ENCODE data around the gene FAM177B.

The FAM177B gene

DNA sequence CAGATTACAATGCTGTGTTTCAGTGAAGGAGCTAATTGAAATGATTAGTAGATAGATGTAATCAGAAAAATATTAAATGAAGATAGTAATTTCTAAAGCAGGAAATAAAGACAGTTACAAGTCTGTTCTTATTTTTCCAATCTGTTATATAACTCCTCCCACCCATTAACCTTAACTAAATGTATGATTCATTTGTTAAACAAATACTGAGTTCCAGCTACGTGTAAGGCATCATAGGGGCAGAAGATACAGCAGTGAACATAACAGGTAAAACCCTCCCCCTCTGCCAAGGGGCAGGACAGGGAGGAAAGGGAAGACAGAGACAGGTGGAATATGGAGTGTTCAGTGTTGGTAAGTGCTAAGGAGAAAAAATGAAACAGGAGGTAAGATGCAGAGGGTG is at the start of gene FAM177B:
TSS of gene FAM177B (plus strand) at position 231 of the 400 bp plus-strand sequence. CDS start 9,344 bp downstream, outside the sequence.
- DNase-seq = no peak

DNA sequence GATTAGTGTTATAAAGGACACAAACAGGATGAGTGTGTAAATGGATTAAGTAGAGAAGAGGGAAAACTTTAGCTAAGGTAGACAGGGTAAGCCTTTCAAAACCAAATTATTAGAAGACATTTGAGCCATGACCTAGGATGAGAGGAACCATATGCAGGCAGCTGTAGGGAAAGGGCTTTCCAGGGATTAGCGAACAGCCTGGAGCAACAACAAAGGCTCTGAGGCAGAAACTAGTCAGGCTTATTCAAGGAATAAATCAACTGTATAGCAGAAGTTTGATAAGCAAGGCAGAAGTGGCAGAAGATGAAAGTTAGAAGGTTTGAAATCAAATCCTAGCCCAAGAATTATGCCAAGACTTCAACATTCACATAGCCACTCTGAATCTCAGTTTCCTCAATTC is 46.0 kb upstream of the FAM177B start:
- DNase-seq = no peak

DNA sequence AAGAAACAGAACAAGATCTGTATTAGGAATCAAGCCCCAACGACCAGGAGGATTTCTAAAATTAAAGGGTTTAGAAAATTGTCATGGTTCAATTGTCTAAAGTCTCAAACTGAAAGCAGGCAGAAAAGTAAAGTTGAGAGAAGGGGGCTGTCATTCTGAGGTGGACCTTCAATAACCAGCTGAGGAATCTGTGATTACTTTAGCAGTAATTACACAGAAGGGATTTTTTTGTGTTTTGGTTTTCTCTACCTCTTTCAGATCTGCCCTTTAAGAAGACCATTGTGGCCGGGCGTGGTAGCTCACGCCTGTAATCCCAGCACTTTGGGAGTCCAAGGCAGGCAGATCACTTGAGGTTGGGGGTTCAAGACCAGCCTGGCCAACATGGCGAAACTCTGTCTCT is 42.1 kb upstream of the FAM177B start:
- DNase-seq = no peak

DNA sequence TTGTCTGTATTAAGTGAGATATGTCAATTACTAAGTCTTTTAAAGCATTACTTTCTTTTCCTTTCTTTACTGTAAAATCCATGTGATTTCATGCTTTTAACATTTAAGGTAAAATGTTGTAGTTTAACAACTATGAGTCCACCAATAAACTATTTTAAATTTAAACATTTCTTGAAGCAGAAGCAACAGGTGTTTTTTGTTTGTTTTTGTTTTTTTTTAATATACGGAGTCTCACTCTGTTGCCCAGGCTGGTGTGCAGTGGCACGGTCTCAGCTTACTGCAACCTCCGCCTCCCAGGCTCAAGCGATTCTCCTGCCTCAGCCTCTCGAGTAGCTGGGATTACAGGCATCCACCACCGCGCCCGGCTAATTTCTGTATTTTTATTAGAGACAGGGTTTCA is 40.3 kb upstream of the FAM177B start:
- no peak for DNase-seq

DNA sequence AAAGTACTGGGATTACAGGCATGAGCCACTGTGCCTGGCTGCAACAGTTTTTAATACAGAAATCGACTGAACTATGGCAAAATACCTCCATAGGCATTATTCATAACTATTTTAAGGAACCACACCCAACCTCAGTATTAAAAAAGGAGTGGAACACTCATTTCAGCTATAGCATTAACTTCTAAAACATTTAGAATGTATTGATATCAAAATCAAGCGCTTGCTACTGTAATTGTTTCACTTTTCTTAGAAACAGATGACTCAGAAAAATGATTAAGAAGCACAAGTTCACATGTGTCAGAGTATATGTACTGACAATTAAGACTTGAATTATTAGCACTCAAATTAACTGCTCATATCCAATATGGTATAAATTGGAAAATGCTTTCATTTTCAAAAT is 39.8 kb upstream of the FAM177B start:
- DNase-seq = no peak

DNA sequence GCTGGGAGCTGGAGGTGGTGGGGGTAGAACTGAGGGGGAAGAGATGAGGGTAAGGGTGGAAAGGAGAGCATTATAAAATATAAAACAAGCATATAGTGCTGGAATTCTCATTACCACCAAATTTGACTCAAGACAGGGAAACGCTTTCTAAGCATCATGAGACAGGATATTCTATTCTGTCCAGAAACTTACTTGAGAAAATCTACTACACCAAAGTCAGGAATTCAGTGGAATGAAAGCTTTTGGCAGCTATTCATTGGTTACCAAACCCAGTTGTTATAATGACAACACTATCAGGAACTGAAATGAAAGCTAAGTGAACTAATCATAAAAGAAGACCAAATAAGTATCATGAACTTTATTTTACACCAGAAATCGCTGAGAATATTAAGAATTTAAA is 39.2 kb upstream of the FAM177B start:
- DNase-seq = no peak

DNA sequence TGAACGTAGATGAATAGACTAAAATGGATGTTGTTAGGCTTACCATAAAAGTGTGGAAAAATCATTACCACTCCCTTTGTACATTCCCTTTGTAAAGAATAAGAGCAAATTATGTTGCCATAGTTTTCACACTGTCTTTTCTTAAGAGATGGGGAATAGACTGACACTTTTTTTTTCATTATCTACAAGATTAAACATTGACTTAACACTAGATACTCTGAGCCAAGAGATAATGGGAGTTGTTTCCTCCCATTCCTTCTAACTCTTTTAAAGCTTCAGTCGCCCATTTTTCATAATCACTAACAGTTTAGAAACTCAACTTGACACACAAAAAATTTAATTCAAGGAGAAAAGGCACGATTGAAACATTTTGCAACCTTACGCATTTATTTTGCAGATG is 34.8 kb upstream of the FAM177B start:
- DNase-seq = no peak

DNA sequence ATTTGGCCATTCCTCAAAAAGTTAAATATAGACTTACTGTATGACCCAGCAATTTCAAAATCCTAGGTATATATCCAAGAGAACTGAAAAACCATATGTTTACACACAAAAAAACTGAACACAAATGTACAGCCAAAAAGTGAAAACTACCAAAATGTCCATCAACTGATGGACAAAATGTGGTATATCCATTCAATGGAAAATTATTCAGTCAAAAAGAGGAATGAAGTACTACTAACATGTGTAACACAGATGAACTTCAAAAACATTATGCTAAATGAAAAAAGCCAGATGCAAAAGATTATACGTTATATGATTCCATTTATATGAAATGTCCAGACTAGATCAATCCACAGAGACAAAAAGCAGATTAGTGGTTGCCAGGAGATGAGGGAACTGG is 32.7 kb upstream of the FAM177B start:
- no peak for DNase-seq

DNA sequence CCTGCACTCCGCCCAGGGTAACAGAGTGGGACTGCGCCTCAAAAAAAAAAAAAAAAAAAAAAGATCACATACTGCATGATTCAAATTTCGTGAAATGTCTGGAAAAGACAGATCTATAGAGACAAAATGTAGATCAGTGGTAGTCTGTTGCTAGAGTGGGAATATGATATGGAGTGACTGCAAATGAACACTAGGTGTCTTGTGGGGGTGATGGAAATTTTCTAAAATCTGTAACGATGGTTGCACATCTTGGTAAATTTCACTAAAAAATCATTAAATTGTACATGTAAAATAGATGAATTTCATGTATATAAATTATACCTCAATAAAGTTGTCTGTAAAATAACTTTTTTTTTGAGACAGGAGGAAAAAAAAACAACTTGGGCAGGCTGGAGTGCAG is 30.2 kb upstream of the FAM177B start:
- no peak for DNase-seq

DNA sequence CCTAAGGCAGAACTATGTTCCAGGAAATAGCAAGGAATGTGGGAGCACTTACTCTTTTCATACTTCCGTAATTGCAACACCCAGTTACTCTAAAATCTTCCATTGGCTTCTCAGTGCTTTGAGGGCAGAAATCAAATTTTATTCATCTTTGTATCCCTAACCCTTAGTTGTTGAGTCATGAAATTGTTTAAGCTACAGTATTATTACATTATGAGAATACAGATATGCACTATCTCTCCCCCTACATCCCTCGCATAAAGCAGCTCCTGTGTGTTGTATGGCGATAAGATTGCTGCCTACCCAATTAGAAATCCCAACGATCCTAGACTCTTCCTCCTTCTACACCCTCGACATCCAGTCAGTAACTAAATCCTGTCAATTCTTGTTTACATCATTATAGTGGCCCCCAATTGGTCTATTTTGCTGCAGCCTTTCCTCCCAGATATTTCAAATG is 27.3 kb upstream of the FAM177B start:
- no peak for DNase-seq

DNA sequence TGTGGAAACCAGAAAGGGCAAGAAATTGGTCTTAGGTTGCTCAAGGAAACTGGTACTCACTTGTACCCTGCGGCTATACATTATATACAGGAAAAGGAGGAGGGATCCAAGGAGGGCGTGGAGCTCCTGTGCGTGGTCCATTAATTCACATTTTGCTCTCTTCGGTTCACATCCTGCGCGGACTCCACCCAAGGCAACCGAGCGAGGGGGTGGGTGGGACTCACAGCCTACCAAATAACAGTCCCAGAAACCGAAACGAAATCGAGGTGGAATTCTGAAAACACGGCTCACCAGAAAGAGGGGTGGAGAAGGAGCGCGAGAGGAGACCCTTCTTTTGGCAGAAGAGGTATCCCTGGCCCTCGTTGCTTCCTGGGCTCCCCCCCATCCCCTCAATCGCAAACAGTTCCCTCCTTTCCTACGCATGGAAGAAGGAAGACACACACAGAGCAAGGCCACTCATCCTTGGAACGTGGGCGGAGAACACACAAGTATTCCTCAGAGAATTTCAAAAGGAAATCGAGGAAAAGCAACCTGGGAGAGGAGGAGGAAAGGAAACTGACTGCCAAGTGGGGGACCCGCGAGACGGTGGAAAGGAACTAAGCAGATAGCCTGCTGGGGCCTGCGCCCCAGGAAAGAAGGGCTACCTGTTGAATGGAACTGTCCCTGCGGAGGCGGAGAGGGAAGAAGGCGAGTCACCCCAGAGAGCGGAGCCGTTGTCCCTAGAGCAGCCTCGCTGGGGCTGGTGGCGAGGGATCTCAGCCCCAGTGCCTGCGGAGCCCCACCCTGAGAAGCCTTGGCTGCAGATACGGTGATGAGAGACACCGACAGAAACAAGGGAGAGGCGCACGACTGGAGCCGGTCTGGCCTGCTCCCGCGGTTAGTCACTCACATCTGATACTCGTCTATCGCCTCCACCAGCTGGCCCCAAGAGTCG is 25.4 kb upstream of the FAM177B start:
- DNase-seq = peak; percentile 75

DNA sequence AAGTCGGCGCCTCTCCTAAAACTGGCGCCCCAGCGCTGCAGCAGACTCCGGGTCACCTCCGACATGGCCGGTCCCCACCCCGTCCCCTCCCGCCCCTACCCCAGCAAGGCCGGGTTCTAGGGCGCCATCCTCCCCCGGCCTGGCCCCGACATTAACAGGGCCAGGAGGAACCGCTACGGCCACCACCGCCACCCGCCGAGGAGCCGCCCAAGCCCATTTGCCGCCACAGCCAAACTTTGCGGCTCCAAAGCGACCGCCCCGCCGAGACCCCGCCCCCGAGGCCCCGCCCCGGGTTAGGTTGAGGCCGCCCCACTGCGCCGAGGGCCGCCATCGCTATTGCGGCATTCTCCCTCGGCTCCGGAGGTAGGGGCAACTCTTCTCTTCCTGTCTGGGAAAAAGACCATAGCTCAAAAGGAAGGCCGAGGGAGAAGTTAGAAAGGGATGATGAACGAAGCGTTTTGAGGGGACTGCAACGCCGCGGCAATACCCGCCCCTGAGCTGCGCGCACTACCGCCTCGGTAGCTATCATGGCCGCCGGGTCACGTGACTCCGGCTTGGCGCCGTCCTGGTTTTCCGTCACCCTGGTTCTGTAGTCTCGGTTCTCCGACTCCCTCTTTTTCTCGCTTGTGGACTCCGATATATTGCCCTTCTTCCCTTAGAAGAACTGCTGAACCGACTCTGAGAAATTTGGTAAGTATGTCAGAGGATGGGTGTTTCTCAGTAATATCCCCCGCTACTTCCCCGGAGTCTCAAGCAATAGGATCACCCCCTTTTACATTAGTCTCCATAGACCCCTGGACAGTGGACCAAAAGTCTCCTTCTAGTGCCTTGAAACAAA is 24.5 kb upstream of the FAM177B start, which contains the start of the genes AIDA and BROX:
TSS of gene AIDA (minus strand) at position 239 of the 838 bp plus-strand sequence. CDS start at position 65, 174 bp downstream.
TSS of gene BROX (plus strand) at position 312 of the 838 bp plus-strand sequence. CDS start 3,136 bp downstream, outside the sequence.
- DNase-seq = peak; percentile 94

DNA sequence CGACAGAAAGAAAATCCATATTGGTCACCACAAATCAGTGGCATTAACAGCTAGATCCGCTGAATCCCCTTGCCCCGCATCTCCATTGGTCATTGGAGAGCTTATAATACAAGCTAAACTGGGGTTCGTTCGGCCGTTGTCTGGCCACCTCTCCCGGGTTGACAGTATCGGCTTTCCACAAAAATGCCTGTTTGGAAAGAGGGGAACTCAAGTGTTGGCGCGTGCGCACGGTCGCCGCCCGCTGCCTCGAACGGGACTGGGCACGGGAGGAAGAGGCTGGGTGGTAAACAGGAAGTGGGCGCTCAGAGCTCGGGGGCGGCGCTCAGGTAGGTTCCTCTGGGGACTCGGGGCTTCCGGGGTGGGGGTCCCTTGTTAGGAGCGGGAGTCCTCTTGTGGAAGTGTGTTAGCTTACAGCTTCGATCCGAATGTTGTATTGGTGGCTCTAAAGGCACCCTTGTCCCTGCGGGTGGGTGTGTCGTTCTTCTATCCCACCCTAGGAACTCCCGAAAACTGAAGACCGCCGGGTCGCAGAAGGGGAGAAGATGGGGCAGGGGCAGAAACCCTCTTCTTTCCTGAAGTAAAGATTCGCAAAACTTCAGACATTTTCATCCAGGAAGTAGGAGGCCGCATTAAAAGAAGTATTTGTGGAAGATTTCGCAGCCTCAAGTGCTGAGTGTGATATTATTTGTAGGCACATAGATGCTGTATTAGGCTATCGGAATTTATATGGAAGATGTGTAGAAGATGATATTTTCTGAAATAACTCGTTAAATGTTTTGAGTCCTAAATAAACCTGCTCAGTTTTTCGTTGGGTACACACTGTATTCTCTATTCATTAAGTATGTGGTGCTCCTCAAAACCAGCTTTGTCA is 23.7 kb upstream of the FAM177B start:
- peak; percentile 95 for DNase-seq

DNA sequence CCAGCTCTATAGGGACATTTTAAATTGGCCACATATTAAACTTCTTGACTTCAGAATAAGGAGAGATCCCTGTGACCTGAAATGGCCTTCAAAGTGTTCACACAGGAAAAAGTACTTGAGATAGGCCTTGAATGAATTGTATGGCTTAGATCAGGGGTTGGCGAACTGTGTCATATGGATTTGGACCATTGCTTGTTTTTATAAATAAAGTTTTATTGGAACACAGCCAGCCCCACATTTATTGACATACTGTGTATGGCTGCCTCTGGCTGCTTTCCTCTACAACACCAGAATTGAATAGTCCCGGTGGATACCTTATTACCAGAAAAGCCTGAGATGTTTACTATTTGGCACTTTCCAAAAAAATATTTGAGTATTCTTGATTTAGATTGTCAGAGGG is 20.6 kb upstream of the FAM177B start:
- no peak for DNase-seq

DNA sequence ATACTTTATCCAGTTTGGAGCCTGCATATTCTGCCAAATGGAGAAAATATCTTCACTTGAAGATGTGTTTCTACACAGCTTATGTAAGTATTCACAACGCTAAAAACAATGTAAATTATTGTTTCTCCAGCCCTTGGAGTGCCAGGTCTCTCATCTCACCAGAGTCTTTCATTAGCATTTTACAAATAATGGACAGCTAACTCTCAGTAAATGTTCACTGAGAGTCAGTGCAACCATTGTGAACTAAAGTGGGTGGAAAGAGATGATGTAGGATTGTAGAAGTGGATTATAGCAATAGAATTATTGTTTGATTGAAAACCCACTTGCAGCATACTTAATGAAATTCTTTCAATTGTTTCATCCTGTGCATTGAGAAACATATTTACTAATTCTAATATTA is 8.3 kb upstream of the FAM177B start:
- no peak for DNase-seq

DNA sequence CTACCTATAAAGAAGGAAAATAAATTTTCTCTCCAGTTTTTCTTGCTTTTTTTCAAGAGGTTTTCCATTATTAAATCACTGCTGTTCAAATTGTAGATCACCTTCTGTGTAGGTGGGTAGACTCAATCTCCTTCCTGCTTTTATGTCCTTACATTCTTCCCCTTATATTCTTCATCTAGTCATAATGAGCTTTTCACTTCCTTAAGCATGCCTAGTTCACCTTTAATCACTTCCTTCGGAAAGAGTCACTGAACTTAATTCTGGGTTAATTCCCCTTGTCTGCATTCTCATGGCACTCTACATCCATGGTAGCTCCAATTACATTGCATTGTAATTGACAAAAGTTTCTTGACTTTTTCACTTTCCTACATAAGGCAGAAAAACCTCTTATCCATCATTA is 6.1 kb upstream of the FAM177B start:
- DNase-seq = no peak

DNA sequence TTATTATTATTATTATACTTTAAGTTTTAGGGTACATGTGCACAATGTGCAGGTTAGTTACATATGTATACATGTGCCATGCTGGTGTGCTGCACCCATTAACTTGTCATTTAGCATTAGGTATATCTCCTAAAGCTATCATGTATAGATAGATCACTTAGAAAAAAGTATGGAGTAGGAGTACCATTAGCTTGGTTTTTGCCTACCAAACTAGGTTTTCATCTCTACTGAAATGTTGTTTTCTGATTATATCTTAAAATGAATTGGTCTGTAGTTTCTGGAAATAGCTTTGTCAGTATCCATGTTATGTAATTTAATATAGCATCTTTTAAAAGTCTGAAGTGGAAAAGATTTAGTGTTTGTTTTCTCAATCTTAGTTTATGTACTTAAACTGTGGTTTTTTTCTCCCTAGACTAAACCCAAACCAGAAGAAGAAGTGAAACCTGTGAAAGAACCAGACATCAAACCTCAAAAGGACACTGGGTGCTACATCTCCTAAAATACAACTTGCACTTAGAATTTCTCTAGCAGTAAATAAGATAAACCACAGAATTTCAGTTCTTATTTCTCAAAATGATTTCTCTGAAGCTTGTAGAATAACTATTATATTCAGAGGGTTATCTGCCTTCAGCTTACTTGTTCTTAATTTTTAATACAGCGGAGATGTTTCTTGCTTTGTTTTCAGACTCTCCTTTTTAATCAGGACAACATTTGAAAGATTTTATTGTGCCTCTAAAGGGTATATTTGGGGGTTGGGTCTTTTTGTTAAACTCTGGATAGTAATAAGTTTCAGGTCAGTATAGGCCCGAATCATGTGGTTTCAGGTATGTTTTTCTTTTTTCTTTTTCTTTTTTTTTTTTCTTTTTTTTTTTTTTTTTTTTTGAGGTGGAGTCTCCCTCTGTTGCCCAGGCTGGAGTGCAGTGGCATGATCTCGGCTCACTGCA is 4.5 kb upstream of the FAM177B start:
- DNase-seq = no peak

DNA sequence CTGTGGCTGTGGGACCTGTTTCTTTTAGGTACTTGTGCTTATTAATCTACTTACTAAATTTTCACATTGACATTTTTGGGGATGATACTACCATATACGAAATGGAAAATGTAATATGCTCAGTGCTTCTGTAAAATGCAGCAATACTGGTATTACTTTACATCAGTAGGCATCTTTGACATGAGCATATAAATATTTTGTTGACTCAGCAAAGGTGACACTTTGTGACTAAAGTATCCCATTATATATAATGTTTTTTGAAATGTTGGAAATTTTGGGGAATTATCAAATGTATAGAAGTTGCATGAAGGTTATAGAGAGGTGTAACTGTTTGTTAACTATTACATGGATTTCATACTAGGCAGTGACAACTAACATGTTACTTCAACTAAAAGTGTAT is 2.3 kb upstream of the FAM177B start:
- DNase-seq = no peak

DNA sequence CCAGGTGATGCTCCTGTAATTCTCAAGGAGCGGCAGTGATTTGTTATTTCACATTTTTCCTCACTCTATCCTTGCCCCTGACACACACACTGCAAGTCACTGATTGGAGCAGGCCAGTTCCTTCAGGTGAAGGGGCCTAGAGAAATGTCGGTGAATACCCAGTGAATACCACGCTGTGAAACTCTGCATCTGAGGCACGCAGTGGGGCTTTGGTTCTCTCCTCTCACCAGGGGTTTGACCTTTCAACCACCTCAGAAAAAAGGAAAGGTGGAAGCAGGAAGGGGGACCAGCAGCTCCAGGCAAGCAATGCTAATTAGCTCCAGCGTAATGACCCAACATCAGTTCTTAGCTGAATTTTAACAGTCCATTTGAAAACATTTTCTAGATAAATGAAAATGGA is 532 bp upstream of the FAM177B start:
- DNase-seq = no peak

DNA sequence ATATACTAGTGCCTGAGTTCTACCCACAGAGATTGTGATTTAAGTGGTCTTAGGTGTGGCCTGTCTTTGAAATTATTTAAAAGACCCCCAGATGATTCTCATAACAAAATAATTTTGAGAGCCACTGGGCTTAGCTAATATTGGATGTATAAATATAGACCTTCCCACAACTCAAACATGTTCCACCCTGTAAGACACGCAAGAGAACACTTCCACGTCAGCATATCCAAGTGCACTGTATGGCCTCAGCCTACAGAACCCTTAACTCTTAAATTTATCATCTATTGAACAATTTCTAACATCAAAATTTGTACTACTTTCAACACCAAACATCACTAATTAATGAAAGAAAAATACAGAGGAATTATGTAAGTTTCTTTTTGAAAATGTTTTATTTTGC is 2.5 kb downstream of the FAM177B start:
- DNase-seq = no peak

DNA sequence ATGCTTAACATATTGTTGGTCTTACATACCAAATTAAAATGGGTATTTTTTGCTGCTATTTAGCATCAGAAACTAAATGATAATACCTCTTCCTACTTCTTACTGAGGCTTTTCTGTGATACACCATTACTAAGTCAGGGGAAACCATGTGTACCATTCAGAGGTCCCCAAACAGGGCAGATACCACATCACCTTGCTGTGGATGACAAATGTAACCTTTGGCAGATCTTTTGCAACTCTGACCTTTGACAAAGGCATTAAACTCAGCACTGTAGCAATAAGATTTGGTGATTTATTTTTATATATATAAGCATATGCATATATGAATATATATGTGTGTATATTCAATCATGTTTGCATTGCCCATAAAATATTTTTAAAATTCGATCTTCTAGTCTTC is 2.9 kb downstream of the FAM177B start:
- DNase-seq = no peak

Measured in CD4-positive, alpha-beta T cell treated with Interleukin-21 for 1 hour (primary cell).